Liver (tissue), 5 donors: ENCODE measurements around the gene KRTAP12-1. TPM values are rescaled to one million over a fixed set of nuclear protein-coding genes. Genes with fewer than 3 reads are reported as not detected.

ENCODE experiments used
- polyA plus RNA-seq, 2 donors: library from polyadenylated mRNA; stranded (reverse) in 1 of 2; unstranded in 1 of 2; fragments of 200-250 nt in 1 of 2; fragments of >200 nt in 1 of 2; fragmentation: Nextera tagmentation in 1 of 2; extraction: Ambion mirVana in 1 of 2; gene quantifications; one replicate each; pipeline versions ENCODE4 v1.2.1 to v1.2.3, GENCODE V29; 2013 to 2015
- small RNA-seq: library from RNA; depleted of rRNA; stranded (forward); fragments of <200 nt; gene quantifications from one replicate; pipeline ENCODE3, GENCODE V24; 2014
- total RNA-seq, 2 donors: library from RNA; depleted of rRNA; stranded (reverse); fragments of >200 nt; gene quantifications; one replicate each; pipeline ENCODE4 v1.2.3, GENCODE V29; 2014
- donor health status: healthy.
- donor health status: healthy.
- donor health status: healthy.

KRTAP12-1 gene
- total and polyA plus RNA-seq, 4 donors, result not detected

Small RNA genes lying within 50 kb of the gene (small RNA-seq; reads per million reads assigned to genes)
- not detected for gene KRTAP12-6P

Other genes with a start within 250 kb of the KRTAP12-1 start
- 10 to 100 TPM in 1 of 2 donors, 1 to 10 TPM in 1; 3.0 to 14.2 TPM for gene LRRC3, start 226.7 kb downstream of the KRTAP12-1 start, total RNA-seq
- 10 to 100 TPM in 1 of 2 donors, 1 to 10 TPM in 1; 3.9 to 11.1 TPM for gene LRRC3, start 226.7 kb downstream of the KRTAP12-1 start, polyA plus RNA-seq
- not detected for gene KRTAP10-1, start 142.0 kb downstream of the KRTAP12-1 start, total RNA-seq
- gene KRTAP10-1, start 142.0 kb downstream of the KRTAP12-1 start, polyA plus RNA-seq, result not detected
- gene KRTAP10-2, start 130.7 kb downstream of the KRTAP12-1 start, total RNA-seq, result not detected
- gene KRTAP10-2, start 130.7 kb downstream of the KRTAP12-1 start, polyA plus RNA-seq, result not detected
- gene KRTAP10-3, start 123.4 kb downstream of the KRTAP12-1 start, total RNA-seq, result not detected
- not detected for gene KRTAP10-3, start 123.4 kb downstream of the KRTAP12-1 start, polyA plus RNA-seq
- not detected for gene KRTAP10-4, start 108.4 kb downstream of the KRTAP12-1 start, total RNA-seq
- gene KRTAP10-4, start 108.4 kb downstream of the KRTAP12-1 start, polyA plus RNA-seq, result not detected
- not detected for gene KRTAP10-5, start 101.6 kb downstream of the KRTAP12-1 start, total RNA-seq
- gene KRTAP10-5, start 101.6 kb downstream of the KRTAP12-1 start, polyA plus RNA-seq, result not detected
- gene KRTAP10-6, start 89.7 kb downstream of the KRTAP12-1 start, total RNA-seq, result not detected
- not detected for gene KRTAP10-6, start 89.7 kb downstream of the KRTAP12-1 start, polyA plus RNA-seq
- gene KRTAP10-7, start 81.6 kb downstream of the KRTAP12-1 start, total RNA-seq, result not detected
- gene KRTAP10-7, start 81.6 kb downstream of the KRTAP12-1 start, polyA plus RNA-seq, result not detected
- not detected for gene KRTAP10-8, start 70.1 kb downstream of the KRTAP12-1 start, total RNA-seq
- gene KRTAP10-8, start 70.1 kb downstream of the KRTAP12-1 start, polyA plus RNA-seq, result not detected
- not detected for gene KRTAP10-9, start 55.1 kb downstream of the KRTAP12-1 start, total RNA-seq
- not detected for gene KRTAP10-9, start 55.1 kb downstream of the KRTAP12-1 start, polyA plus RNA-seq
- not detected for gene KRTAP10-10, start 44.8 kb downstream of the KRTAP12-1 start, total RNA-seq
- not detected for gene KRTAP10-10, start 44.8 kb downstream of the KRTAP12-1 start, polyA plus RNA-seq
- not detected for gene KRTAP10-11, start 35.7 kb downstream of the KRTAP12-1 start, total RNA-seq
- not detected for gene KRTAP10-11, start 35.7 kb downstream of the KRTAP12-1 start, polyA plus RNA-seq
- not detected for gene KRTAP12-4, start 27.5 kb downstream of the KRTAP12-1 start, total RNA-seq
- gene KRTAP12-4, start 27.5 kb downstream of the KRTAP12-1 start, polyA plus RNA-seq, result not detected
- not detected for gene KRTAP12-3, start 24.2 kb downstream of the KRTAP12-1 start, total RNA-seq
- gene KRTAP12-3, start 24.2 kb downstream of the KRTAP12-1 start, polyA plus RNA-seq, result not detected
- gene KRTAP12-2, start 15.2 kb downstream of the KRTAP12-1 start, total RNA-seq, result not detected
- not detected for gene KRTAP12-2, start 15.2 kb downstream of the KRTAP12-1 start, polyA plus RNA-seq
- not detected for gene KRTAP10-12, start 15.0 kb upstream of the KRTAP12-1 start, total RNA-seq
- gene KRTAP10-12, start 15.0 kb upstream of the KRTAP12-1 start, polyA plus RNA-seq, result not detected
- under 1 TPM in 1 of 2 donors, not detected in 1; under 0.01 TPM for gene TSPEAR, start 29.4 kb upstream of the KRTAP12-1 start, total RNA-seq
- under 1 TPM; 0.01 to 0.14 TPM for gene TSPEAR, start 29.4 kb upstream of the KRTAP12-1 start, polyA plus RNA-seq
- 10 to 100 TPM; 35.1 to 83.5 TPM for gene UBE2G2, start 119.7 kb upstream of the KRTAP12-1 start, total RNA-seq
- gene UBE2G2, start 119.7 kb upstream of the KRTAP12-1 start, polyA plus RNA-seq, result 10 to 100 TPM; 27.4 to 46.6 TPM
- gene SUMO3, start 135.9 kb upstream of the KRTAP12-1 start, total RNA-seq, result 10 to 100 TPM; 35.1 to 39.9 TPM
- 10 to 100 TPM; 41.4 to 51.0 TPM for gene SUMO3, start 135.9 kb upstream of the KRTAP12-1 start, polyA plus RNA-seq
- 10 to 100 TPM; 86.8 to 94.0 TPM for gene PTTG1IP, start 191.5 kb upstream of the KRTAP12-1 start, total RNA-seq
- gene PTTG1IP, start 191.5 kb upstream of the KRTAP12-1 start, polyA plus RNA-seq, result 10 to 100 TPM; 62.0 to 72.8 TPM
- 10 to 100 TPM; 33.8 to 50.6 TPM for gene ITGB2, start 238.7 kb upstream of the KRTAP12-1 start, total RNA-seq
- 10 to 100 TPM in 1 of 2 donors, 1 to 10 TPM in 1; 9.6 to 23.6 TPM for gene ITGB2, start 238.7 kb upstream of the KRTAP12-1 start, polyA plus RNA-seq